HG02970 (cell line): ENCODE results near the gene NTN4.
"Not testable (repeated sequence)": the region's sequence is repeated elsewhere in the genome, so short reads cannot be mapped to it uniquely, and the experiment has no call there.

Experiments used
- ATAC-seq: cut with Tn5 transposase; IDR thresholded peaks from one replicate; pipeline ENCODE4 v1.9.1; 2021; ENCODE audit warnings: mild to moderate bottlenecking, moderate library complexity, moderate number of reproducible peaks; ENCODE audit not compliant: unreplicated experiment, low FRiP score

Gene NTN4

DNA sequence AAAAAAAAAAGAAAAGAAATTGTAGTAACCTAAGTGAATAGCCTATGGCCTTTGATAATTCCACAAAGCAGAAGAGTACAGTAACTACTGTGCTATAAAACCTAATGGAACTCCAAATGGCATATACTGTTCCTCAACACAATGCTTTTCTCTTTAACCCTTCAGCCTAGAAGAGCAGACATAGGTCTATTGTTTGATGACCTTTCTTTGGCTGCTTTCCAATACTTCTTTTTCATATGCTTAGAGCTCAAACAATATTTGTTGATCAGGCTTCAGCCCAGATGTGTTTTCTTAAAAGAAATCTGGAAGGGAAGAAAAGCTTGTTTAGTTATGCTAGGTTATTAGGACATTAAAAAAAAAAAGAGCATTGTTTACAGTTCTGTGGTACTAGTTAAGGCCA, 116.4 kb downstream of the NTN4 start:
- ATAC-seq: no peak

DNA sequence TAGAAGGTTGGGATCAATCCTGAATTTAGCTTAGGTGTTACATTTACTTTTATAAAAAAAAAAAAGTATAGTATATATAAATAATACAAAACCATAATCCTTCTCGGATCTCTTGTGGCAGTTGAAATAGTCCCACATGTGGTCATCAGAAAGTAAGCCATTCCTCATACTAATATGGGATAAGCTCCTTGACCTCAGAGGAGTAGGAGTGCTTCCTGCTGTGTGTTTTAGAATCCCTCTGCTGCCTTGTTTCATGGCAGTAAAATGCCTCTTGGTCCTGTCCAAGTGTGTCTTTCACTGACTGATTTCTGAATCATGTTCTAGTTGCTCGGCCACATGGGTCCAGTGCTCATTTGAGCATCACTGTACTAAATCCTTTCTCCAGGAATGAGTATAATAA, 117.0 kb downstream of the NTN4 start:
- no peak for ATAC-seq

DNA sequence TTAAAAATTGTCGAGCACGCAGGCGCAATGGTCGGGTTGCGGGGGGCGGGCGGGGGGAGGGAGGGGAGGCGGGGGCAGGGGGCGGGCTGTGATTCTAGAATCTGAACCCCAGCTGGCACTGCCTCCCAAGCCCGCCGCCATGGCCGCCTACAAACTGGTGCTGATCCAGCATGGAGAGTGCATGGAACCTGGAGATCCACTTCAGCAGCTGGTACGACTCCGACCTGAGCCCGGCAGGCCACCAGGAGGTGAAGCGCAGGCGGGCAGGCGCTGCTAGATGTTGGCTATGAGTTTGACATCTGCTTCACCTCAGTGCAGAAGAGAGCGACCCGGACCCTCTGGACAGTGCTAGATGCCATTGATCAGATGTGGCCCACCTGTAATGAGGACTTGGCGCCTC, 118.4 kb downstream of the NTN4 start:
- ATAC-seq: no peak

DNA sequence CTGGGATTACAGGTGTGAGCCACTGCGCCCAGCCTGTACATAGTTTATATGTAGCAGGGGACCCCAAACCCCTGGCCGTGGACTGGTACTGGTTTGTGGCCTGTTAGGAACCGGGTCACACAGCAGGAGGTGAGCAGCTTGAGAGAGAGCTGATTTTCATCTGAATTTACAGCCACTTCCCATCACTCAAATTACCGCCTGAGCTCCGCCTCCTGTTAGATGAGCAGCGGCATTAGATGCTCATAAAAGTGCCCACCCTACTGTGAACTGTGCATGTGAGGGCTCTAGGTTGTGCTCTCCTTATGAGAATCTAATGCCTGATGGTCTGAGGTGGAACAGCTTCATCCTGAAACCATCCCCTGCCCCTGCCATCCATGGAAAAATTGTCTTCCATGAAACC, 119.3 kb downstream of the NTN4 start:
- no peak for ATAC-seq

DNA sequence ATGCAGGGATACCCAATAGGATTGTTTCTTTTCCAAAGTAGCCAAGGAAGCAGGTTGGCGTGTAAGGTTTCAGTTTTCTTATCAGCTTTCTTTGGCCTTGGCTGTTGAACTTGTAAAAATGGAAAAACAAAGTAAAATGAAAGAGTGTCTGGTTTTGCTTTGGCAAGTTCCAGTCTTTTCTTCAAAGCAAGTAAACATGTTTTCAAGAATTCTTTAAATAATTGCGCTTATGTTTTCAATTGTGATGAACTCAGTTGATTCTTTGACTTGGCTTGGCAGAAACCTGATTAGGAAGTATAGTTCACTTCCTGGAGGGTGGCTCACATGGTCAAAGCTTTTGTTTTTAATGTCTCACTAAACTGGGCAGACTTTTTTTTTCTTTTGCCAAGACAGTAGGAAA, 127.0 kb downstream of the NTN4 start:
- no peak for ATAC-seq

DNA sequence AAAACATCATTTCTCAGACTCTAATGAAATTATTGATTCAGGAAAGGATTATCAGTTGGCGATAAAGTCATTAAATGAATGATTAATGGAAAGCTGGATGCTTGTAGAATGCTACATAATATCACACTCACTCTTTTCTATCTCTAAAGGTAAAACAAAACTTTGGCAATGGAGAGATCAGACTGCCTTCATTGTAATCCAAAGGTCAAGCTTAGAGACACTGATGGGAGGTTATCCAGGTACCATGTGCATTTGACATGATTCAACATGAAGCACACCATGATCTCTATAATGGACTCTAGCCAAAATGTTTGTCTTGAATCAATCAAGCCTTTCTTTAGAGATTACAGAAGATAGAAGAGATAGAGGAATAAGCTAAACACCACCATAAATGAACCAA, 129.2 kb downstream of the NTN4 start:
- ATAC-seq: no peak

DNA sequence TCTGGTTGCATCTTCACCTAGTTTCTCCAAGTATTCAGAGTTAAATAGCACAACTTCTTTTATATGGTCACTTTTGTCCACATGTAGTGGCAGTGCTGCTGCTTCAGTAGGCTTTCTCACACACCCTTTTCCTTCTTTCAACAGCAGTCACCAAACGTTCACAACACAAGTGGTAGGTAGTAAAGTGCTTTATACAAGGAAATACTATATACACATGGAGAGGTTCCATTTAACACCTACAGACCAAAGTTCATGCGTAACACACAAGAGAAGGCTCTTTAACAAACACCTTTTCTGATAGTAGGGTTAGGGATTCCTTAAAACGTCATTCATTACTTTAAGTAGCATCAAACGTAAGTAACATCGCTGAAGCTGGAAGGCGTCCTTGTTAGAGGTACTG, 132.2 kb downstream of the NTN4 start:
- ATAC-seq: no peak

DNA sequence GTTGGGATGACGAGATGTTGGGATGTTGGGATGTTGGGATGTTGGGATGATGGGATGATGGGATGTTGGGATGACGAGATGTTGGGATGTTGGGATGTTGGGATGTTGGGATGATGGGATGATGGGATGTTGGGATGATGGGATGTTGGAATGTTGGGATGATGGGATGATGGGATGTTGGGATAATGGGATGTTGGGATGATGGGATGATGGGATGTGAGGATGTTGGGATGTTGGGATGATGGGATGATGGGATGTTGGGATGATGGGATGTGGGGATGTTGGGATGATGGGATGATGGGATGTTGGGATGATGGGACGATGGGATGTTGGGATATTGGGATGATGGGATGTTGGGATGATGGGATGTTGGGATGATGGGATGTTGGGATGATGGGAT, 135.9 kb downstream of the NTN4 start:
- not testable (repeated sequence) for ATAC-seq

DNA sequence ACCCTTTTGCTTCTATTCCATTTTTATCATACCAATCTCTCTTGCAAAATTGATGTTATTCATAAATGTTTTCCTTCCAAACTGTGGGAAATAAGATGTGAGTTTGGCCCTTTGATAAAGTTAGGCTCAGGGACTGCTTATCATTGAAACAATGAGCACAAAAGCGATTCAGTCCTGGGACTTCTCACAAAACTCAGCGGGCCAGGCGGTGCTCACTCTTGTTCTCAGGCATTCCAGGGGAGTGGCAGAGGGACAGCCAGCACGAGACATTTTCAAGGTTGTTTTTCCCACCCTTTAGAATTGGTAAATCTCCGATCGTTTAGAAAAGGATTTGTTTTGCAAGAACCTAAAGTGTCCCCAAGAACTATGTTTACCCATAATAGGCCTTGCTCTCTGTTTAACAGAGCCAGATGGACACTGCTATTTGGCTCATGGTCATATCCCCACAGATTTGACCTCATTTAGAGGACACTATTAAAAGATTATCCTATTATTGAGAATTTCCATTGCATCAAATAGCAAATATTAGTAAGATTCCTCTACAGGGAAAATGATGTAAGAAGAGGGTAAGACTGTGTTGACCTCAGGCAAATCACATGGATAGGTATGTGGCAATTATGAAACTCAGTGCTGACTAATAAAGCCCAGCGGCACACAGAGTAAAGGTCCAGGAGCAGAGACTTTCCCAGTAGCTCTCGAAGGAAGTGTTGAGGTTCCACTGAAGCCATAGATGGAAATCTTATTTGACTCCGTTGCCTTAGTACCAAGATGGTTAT, 136.6 kb downstream of the NTN4 start:
- ATAC-seq: no peak

DNA sequence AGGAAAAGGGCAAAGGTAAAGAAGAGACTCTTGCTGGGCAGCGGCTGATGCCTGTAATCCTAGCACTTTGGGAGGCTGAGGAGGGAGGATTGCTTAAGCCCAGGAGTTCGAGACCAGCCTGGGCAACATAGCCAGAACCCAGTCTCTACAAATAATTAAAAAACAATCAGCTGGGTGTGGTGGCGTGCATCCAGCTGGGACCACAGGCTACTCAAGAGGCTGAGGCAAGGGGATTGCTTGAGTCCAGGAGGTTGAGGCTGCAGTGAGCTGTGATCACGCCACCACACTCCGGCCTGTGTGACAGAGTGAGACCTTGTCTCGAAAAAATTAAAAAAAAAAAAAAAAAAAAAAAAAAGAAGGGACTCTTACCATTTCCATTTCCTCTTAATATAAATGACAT, 138.9 kb downstream of the NTN4 start:
- ATAC-seq: no peak

DNA sequence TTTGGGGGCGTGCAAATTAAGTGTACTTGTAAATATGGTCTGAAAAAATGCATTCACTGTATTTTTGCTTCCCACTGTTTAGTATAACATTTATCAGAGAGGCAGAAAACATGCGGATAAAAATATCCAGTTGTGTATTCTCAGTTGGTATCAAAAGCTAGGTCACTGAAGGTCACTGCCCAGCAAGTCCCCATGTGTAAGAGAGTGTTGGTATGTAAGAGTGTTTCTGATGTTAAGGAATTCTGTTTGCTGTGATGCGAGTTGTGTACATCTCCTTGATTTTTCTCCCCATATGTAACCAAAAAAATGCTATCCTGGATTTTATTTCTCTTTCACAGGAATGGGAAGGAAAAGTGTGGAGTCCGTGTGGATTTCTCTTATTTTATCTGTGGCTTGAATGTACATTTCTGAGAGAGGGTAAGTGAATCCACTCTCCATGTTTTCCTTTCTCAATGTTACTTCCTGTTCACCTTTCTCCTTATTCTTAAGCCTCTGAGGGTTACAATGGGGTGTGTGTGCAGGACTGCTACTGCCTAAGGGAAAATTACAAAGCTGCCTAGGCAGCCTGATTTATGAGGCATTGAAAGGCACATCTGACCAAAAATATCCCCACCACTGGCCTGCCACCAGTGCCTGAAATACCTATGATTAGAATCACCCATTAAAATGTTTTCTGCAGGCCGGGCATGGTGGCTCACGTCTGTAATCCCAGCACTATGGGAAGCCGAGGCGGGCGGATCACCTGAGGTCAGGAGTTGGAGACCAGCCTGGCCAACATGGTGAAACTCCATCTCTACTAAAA, 141.4 kb downstream of the NTN4 start:
- no peak for ATAC-seq

DNA sequence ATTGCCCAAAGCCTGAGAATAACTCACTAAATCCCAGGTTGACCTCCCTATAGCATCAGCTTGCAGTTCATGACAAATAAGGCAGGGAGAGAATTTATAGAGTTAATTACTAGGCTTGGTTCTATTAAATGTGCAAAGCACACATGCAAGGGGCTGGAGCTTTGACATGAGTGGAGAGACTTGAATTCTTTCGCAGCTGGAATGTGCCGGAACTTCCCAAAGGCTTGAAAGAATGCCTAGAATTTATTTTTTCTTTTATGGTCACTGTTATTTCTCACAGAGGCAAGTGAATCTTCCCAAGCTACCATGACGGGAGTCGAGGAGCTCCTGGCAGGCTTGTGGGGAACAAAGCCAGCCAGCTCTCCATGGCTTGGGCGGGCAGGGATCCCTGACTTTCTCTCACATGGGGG, 143.8 kb downstream of the NTN4 start:
- ATAC-seq: no peak

DNA sequence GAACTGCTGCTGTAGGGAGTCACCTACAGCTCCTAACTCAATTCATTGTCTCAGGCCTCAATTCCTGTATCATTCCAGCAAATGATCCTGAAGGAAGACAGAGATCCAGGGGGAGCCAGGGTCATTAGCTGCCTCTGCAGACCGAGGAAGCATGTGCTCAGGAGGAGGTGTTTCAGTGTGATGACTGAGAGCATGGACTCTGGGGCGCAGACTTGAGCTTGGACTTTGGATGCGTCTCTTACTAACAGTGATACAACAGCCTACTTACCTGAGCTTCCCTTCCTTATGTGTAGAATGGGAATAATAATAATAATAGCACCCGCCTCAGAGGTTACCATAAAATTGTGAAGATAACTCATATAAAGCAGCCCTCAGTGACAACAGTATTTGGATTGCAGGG, 147.3 kb downstream of the NTN4 start:
- ATAC-seq: no peak

DNA sequence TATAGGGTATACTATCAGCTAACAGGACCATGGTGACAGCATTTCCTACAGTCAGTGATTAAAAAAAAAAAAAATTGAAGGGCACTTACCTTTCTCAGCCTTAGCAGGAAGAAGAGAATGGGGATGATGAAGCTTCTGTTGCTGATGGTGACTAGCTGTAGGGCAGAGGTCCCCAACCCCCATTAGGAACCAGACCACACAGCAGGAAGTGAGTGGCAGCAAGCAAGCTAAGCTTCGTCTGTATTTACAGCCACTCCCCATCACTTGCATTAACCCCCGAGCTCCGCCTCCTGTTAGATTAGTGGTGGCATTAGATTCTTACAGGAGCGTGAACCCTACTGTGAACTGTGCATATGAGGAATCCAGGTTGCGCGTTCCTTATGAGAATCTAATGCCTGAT, 148.0 kb downstream of the NTN4 start:
- no peak for ATAC-seq

DNA sequence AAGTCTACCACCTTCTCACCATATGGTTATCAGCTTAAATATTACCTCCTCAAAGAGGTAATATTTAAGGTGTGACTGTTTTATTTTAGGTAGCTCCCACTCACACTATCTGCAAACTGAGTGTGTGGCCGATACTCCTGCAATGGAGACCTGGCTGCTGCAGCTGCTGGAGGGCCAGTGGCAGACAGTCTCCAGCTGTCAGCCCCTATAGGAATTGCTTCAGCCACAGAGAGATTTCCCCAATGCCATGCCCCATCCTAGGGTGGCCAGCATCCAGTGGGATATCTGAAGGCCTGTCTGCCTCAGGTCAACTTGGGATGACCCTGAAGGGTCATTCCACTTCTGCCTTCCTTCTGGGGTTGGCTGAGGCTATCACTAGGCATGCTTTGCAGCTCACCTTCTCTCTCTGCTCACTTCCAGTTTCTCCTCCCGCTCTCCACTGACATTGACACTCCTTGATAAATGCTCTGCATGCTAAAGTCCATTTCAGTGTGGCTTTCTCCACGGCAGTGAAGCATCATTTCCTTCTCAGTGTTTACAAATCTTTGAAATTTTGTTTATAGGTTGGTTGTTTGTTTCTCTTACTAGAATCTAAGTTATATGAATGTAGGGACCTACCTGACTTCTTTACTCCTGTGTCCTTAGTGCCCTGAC, 149.1 kb downstream of the NTN4 start:
- no peak for ATAC-seq

DNA sequence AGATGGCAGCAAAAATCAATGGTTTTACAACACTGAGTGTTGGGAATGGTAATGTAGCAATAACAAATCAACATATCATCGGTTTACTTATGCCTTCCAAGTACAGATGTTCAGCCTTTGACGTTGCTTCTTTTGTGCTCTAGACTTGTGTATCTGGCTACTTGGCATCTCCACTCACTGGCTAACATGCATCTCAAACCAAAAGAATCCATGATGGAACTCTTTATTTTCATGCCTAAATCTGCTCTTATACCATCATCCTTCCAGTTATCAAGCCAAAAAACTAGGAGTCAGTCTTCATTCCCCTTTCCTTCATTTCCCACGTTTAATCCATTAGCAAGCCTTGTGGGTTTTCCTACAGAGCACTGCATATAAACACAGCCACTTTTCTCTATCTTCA, 150.0 kb downstream of the NTN4 start:
- no peak for ATAC-seq

DNA sequence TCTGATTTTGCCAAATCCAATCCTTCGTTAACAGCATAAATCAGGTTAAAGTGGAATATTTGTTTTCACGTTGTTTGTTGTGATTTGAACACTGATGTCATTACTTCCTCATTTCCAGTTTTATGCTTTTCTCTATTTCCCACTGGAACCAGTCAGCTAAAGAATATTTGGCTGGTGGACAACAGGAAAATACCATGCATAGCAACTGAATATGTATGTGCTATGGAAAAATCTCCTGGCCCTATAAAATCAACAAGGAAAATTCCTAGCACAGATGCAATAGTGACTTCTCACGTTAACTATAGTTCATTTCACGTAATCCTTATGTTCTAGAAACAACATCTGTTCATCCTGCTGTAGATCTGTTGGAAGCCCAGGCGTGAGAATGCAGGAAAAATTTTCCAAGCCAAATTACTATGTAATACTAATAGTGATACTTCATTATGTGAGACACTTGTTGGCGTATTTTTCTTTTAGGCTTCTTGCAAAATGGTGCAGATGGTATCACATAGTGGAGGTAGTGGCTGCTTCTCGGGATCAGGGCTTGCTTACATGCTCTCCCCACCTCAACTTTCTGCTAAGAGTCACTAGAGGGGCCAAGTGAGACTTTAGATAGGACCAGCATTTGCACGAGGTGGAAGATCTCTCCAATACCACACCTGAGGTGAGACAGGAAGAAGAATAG, 153.0 kb downstream of the NTN4 start:
- no peak for ATAC-seq

DNA sequence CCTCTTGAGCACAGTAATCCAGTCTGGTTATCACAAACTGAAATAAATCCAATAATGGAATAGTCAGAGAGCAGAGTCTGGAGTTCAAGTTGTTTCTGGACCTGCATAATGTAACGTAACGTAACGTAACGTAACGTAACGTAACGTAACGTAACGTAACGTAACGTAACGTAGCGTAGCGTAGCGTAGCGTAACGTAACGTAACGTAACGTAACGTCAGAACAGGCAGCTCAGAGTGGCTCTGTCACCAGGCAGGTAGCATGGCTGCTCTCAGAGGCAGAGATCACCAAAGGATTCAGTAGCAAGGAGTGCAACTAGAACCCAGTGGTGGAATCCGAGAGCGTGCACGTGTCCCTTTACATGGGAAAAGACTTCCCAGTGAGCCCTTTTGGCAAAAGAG, 153.6 kb downstream of the NTN4 start:
- ATAC-seq: no peak

DNA sequence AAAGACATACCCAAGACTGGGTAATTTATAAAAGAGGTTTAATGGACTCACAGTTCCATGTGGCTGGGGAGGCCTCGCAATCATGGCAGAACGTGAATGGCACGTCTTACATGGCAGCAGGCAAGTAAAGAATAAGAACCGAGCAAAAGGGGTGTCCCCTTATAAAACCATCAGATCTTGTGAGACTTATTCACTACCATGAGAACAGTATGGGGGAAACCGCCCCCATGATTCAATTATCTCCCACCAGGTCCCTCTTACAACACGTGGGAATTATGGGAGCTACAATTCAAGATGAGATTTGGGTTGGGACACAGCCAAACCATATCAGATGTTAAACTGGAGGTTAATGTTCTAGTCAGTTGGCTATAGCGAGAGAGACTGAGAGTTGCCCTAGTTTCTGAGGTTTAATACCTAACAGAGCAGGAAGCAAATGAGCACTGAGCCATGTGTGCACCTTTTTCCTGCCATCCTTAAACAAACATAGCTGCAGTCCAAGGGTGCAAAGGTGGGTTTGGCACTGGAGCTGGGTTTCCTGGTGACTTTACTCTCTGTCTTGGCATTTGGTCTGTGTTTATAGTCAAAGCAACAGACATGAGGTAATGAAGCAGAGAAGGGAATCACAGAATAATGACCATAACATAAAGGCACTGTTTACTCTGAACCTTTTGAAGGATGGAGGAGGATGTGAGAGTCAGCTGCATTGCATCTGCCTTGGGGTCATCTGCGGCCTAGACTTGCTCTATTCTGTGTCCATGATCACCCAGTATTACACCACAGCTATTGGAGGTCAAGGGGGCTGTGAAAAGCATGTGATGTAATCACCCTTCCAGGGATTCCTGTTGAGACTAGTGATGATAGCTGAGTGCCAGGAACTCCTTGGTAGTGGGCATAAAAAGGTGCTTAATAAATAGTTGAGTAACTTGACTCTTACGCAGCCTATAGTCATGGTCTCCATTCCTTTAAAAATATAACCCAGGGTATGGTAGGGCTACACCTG, 155.6 kb downstream of the NTN4 start:
- no peak for ATAC-seq
